ENCODE data around the gene DEXI. TPM values are rescaled to one million over a fixed set of nuclear protein-coding genes. Genes with fewer than 3 reads are reported as not detected.

DEXI gene
- total and polyA plus RNA-seq, 2 of the 13 experiments (the other 11 are each of a cell fraction or from before 2014, with no cell fraction given) = 51.5 to 70.4 TPM

DNA sequence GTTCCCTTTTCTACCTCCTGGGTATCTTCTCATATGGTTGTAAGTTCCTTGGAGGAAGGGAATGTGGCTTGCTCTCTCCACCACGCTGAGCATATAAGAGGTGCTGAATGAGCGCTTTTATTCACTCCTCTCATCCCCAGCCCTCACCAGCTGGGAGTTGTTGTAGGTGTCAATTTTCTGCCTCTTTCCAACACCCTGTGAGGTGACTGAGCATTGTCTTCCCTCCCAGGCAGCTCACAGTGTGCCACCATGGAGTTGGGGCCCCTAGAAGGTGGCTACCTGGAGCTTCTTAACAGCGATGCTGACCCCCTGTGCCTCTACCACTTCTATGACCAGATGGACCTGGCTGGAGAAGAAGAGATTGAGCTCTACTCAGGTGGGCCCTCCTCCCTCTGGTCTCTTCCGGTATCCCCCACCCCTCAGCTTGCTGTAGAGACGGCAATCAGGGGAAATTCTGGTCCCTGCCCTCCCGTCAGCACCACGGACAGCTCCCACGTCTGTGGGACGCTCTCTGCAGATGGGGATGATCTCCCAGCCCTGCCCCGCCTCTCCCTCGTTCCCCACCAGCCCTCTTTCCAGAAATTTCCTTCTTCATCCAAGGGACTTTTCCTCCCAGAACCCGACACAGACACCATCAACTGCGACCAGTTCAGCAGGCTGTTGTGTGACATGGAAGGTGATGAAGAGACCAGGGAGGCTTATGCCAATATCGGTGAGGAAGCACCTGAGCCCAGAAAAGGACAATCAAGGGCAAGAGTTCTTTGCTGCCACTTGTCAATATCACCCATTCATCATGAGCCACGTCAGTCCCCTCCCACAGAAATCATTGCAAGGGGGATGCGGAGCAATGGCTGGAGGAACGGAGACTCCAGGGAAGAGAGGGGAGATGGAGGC is 47.0 kb downstream of the DEXI start (continued):
- TF ChIP-seq, protein P1, sequence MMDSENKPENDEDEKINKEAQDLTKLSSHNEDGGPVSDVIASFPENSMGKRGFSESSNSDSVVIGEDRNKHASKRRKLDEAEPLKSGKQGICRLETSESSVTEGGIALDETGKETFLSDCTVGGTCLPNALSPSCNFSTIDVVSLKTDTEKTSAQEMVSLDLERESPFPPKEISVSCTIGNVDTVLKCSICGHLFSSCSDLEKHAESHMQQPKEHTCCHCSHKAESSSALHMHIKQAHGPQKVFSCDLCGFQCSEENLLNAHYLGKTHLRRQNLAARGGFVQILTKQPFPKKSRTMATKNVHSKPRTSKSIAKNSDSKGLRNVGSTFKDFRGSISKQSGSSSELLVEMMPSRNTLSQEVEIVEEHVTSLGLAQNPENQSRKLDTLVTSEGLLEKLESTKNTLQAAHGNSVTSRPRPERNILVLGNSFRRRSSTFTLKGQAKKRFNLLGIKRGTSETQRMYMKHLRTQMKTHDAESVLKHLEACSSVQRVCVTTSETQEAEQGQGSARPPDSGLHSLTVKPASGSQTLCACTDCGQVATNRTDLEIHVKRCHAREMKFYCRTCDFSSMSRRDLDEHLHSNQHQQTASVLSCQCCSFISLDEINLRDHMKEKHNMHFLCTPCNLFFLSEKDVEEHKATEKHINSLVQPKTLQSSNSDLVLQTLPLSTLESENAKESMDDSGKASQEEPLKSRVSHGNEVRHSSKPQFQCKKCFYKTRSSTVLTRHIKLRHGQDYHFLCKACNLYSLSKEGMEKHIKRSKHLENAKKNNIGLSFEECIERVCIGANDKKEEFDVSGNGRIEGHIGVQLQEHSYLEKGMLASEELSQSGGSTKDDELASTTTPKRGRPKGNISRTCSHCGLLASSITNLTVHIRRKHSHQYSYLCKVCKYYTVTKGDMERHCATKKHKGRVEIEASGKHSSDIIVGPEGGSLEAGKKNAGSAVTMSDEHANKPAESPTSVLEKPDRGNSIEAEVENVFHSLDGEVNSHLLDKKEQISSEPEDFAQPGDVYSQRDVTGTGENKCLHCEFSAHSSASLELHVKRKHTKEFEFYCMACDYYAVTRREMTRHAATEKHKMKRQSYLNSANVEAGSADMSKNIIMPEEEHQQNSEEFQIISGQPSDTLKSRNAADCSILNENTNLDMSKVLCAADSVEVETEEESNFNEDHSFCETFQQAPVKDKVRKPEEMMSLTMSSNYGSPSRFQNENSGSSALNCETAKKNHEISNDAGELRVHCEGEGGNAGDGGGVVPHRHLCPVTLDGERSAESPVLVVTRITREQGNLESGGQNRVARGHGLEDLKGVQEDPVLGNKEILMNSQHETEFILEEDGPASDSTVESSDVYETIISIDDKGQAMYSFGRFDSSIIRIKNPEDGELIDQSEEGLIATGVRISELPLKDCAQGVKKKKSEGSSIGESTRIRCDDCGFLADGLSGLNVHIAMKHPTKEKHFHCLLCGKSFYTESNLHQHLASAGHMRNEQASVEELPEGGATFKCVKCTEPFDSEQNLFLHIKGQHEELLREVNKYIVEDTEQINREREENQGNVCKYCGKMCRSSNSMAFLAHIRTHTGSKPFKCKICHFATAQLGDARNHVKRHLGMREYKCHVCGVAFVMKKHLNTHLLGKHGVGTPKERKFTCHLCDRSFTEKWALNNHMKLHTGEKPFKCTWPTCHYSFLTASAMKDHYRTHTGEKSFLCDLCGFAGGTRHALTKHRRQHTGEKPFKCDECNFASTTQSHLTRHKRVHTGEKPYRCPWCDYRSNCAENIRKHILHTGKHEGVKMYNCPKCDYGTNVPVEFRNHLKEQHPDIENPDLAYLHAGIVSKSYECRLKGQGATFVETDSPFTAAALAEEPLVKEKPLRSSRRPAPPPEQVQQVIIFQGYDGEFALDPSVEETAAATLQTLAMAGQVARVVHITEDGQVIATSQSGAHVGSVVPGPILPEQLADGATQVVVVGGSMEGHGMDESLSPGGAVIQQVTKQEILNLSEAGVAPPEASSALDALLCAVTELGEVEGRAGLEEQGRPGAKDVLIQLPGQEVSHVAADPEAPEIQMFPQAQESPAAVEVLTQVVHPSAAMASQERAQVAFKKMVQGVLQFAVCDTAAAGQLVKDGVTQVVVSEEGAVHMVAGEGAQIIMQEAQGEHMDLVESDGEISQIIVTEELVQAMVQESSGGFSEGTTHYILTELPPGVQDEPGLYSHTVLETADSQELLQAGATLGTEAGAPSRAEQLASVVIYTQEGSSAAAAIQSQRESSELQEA (CRISPR knock-in tag; IDR thresholded peaks at IDR 0.05; ENCODE audit: not compliant biosample characterization) = no peak
- TF ChIP-seq, protein P2, sequence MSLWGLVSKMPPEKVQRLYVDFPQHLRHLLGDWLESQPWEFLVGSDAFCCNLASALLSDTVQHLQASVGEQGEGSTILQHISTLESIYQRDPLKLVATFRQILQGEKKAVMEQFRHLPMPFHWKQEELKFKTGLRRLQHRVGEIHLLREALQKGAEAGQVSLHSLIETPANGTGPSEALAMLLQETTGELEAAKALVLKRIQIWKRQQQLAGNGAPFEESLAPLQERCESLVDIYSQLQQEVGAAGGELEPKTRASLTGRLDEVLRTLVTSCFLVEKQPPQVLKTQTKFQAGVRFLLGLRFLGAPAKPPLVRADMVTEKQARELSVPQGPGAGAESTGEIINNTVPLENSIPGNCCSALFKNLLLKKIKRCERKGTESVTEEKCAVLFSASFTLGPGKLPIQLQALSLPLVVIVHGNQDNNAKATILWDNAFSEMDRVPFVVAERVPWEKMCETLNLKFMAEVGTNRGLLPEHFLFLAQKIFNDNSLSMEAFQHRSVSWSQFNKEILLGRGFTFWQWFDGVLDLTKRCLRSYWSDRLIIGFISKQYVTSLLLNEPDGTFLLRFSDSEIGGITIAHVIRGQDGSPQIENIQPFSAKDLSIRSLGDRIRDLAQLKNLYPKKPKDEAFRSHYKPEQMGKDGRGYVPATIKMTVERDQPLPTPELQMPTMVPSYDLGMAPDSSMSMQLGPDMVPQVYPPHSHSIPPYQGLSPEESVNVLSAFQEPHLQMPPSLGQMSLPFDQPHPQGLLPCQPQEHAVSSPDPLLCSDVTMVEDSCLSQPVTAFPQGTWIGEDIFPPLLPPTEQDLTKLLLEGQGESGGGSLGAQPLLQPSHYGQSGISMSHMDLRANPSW (CRISPR knock-in tag; IDR thresholded peaks at IDR 0.05; ENCODE audit: borderline replicate concordance) = no peak
- TF ChIP-seq ZNF543 (CRISPR knock-in tag; IDR thresholded peaks at IDR 0.05) (peak; percentile 78), IRF2 (CRISPR knock-in tag; IDR thresholded peaks at IDR 0.05) (peak; percentile 83; the same call in 1 of the 2 replicates), ZBTB21 (CRISPR knock-in tag; IDR thresholded peaks at IDR 0.05) (peak; percentile 46; the same call in 1 of the 2 replicates), TBL1XR1 (IDR thresholded peaks at IDR 0.05; ENCODE audit: borderline replicate concordance, low read length, partially characterized antibody) (no peak), ZNF296 (CRISPR knock-in tag; conservative IDR thresholded peaks at IDR 0.05) (peak; percentile 88), ETV6 (CRISPR knock-in tag; conservative IDR thresholded peaks at IDR 0.05) (peak; percentile 88)
- TF ChIP-seq, protein P3, sequence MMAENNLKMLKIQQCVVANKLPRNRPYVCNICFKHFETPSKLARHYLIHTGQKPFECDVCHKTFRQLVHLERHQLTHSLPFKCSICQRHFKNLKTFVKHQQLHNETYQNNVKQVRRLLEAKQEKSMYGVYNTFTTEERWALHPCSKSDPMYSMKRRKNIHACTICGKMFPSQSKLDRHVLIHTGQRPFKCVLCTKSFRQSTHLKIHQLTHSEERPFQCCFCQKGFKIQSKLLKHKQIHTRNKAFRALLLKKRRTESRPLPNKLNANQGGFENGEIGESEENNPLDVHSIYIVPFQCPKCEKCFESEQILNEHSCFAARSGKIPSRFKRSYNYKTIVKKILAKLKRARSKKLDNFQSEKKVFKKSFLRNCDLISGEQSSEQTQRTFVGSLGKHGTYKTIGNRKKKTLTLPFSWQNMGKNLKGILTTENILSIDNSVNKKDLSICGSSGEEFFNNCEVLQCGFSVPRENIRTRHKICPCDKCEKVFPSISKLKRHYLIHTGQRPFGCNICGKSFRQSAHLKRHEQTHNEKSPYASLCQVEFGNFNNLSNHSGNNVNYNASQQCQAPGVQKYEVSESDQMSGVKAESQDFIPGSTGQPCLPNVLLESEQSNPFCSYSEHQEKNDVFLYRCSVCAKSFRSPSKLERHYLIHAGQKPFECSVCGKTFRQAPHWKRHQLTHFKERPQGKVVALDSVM (CRISPR knock-in tag; IDR thresholded peaks at IDR 0.05) = no peak
